Measurements from ENCODE around the gene AGXT. TPM values are rescaled to one million over a fixed set of nuclear protein-coding genes. Genes with fewer than 3 reads are reported as not detected.
A peak's percentile ranks its signal among the peaks of the same experiment; 100 is the strongest.

Gene AGXT
- total RNA-seq, 1 donor from 2014 or later, result not detected

GRCh38 chr2:240906141-240906910, 37.7 kb downstream of the AGXT start, which contains the start of gene CROCC2:
CROCC2 (plus strand) TSS chr2:240906336; CDS start chr2:240906514, 178 bp downstream.
- H3K4me1 Mint-ChIP-seq, result no peaks in the 10 kb centered on the region
- TF ChIP-seq CTCF (conservative IDR thresholded peaks at IDR 0.05), result no peak
- no peak for DNase-seq (ENCODE audit: low read depth, low spot score)
- no peak within 1 kb of the TSS for H3K4me3 Mint-ChIP-seq
- H3K36me3 Mint-ChIP-seq (ENCODE audit: low read depth), result no peaks in the 10 kb centered on the region
- H3K27me3 Mint-ChIP-seq (ENCODE audit: low read depth), result peaks cover 16% of the 10 kb centered on the region
- H3K9me3 Mint-ChIP-seq, result no peaks in the 10 kb centered on the region
- H3K27ac Mint-ChIP-seq (ENCODE audit: unreplicated experiment), result peak within 1 kb of the TSS; percentile 12

DNA sequence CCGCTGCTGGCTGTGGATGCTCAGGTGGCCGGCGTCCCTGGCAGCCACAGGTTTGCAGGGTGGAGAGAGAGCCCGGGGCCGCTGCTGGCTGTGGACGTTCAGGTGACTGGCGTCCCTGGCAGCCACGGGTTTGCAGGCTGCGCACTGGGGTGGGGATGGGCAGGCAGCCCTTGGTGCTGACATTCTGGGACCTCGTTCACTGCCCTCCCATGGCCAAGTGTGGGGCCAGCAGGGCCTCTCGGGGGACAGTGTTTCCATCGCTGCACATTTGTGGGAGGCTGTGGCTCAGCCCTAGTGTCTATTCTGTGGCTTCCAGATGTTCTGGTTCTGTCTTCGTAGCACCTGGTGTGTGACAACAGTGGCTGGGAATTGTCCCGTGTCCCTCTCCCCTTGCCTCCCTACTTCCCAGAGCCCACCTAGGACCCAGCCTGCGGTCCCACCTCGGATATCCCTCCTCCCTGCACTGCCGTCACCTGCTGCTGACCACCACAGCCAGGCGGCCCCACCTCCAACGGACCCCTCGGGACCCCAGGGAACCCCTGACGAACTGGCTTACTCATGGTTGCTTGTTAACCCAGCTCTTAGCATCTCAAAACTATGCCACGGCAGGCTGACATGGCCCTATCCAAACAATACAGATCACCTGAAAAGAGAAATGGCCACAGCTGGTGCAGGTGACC, 38.4 kb downstream of the AGXT start:
- H3K27me3 Mint-ChIP-seq (ENCODE audit: low read depth), result peaks cover 22% of the 10 kb centered on the region
- no peak overlapping the region for H3K27ac Mint-ChIP-seq (ENCODE audit: unreplicated experiment)
- no peaks in the 10 kb centered on the region for H3K9me3 Mint-ChIP-seq
- H3K4me1 Mint-ChIP-seq, result no peaks in the 10 kb centered on the region
- H3K36me3 Mint-ChIP-seq (ENCODE audit: low read depth), result no peaks in the 10 kb centered on the region
- no peak overlapping the region for H3K4me3 Mint-ChIP-seq
- TF ChIP-seq CTCF (conservative IDR thresholded peaks at IDR 0.05), result no peak
- no peak for DNase-seq (ENCODE audit: low read depth, low spot score)

DNA sequence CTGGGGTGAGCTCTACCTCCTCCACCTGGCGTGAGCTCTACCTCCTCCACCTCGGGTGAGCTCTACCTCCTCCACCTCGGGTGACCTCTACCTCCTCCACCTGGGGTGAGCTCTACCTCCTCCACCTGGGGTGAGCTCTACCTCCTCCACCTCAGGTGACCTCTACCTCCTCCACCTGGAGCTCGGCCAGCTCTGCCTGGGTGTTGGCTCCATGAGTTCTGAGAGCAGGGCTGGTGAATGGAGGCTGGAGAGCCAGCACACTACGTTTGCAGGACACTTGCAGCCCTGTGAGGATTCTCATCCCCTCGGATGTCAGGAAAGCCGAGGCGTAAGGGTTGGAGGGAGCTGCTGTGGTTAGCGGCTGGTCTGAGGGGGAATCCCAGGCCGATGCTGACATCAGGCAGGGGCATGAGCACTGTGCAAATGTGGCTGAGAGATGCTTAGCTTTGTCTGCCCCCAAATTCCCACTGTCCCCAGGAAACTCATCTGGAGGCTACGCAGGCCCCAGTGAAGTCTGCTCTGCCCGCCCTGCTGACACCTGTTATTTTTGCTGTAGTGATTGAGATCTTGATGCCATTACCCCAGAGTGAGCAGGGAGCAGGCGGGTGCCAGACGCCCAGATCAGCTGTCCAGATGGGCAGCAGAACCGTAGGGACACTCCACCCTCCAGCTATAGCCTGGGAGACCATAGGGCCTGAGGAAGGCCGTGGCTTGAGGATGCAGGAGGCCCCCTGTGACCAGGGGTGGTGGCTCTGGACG, 40.8 kb downstream of the AGXT start:
- TF ChIP-seq CTCF (conservative IDR thresholded peaks at IDR 0.05), result no peak
- H3K36me3 Mint-ChIP-seq (ENCODE audit: low read depth), result no peaks in the 10 kb centered on the region
- H3K27me3 Mint-ChIP-seq (ENCODE audit: low read depth), result peaks cover 25% of the 10 kb centered on the region
- no peak for DNase-seq (ENCODE audit: low read depth, low spot score)
- no peaks in the 10 kb centered on the region for H3K9me3 Mint-ChIP-seq
- H3K27ac Mint-ChIP-seq (ENCODE audit: unreplicated experiment), result no peak overlapping the region
- no peaks in the 10 kb centered on the region for H3K4me1 Mint-ChIP-seq
- no peak overlapping the region for H3K4me3 Mint-ChIP-seq

- no peaks in the 10 kb centered on the region for H3K4me1 Mint-ChIP-seq
- no peak for DNase-seq (ENCODE audit: low read depth, low spot score)
Measured at GRCh38 chr2:240911641-240912265, 43.1 kb downstream of the AGXT start.

More at GRCh38 chr2:240911641-240912265, 43.1 kb downstream of the AGXT start:
- H3K27ac Mint-ChIP-seq (ENCODE audit: unreplicated experiment), result no peak overlapping the region
- no peaks in the 10 kb centered on the region for H3K9me3 Mint-ChIP-seq
- H3K4me3 Mint-ChIP-seq, result no peak overlapping the region
- no peaks in the 10 kb centered on the region for H3K36me3 Mint-ChIP-seq (ENCODE audit: low read depth)
- no peak for TF ChIP-seq CTCF (conservative IDR thresholded peaks at IDR 0.05)
- peaks cover 29% of the 10 kb centered on the region for H3K27me3 Mint-ChIP-seq (ENCODE audit: low read depth)

Data from neural crest cell (in vitro differentiated cells).